IgD-negative memory B cell (primary cell): ENCODE results near the gene COL6A1. TPM values are rescaled to one million over a fixed set of nuclear protein-coding genes. Genes with fewer than 3 reads are reported as not detected.
"Not testable (repeated sequence)": the region's sequence is repeated elsewhere in the genome, so short reads cannot be mapped to it uniquely, and the experiment has no call there.

Experiments
- H3K27ac Mint-ChIP-seq, 3 donors: one replicate each; pipeline ENCODE4 v1.8.0; 2020 to 2022; ENCODE audit warnings: mild to moderate bottlenecking in 3 of 3, mixed read lengths in 3 of 3, moderate library complexity in 1 of 3
- H3K27me3 Mint-ChIP-seq: one replicate; pipeline ENCODE4 v1.8.0; 2021; ENCODE audit warnings: mixed read lengths
- H3K36me3 Mint-ChIP-seq: one replicate; pipeline ENCODE4 v1.8.0; 2020; ENCODE audit warnings: mild to moderate bottlenecking, mixed read lengths
- H3K4me1 Mint-ChIP-seq, 3 donors: one replicate each; pipeline ENCODE4 v1.8.0; 2020 to 2022; ENCODE audit warnings: mixed read lengths in 3 of 3, mild to moderate bottlenecking in 1 of 3
- H3K4me3 Mint-ChIP-seq, 4 donors: one replicate each; pipeline ENCODE4 v1.8.0; 2020 to 2022; ENCODE audit warnings: mild to moderate bottlenecking in 4 of 4, mixed read lengths in 4 of 4, moderate library complexity in 3 of 4
- H3K9me3 Mint-ChIP-seq, 3 donors: one replicate each; pipeline ENCODE4 v1.8.0; 2020 to 2021; ENCODE audit warnings: mixed read lengths in 3 of 3, mild to moderate bottlenecking in 1 of 3
- polyA plus RNA-seq: library from polyadenylated mRNA; unstranded; fragments of 300-500 nt; fragmentation: Illumina TruSeq; gene quantifications from one replicate; pipeline ENCODE4 v1.2.3, GENCODE V29; 2021

The COL6A1 gene
- polyA plus RNA-seq, 1 donor from 2014 or later = not detected

DNA sequence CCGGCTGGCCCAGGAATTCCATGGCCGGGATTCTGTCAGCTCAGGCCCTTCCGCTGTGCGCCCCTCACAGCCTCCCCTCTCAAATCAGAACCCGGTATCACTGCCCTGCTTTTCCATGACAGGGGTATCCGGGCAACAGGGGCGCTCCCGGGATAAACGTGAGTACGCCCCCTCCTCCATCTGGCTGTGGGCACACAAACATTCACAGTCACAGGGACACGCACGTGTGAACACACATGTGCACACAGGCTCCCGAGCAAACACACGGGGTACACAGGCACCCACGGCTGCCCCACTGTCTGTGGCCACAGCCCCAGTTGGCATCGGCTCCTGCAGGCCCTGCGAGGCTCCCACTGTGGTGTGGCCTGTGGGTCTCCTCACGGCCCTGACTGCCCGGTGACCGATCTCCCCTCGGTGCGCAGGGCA is 16.7 kb downstream of the COL6A1 start:
- Mint-ChIP-seq H3K4me3 (no peak overlapping the region), H3K27ac (no peak overlapping the region), H3K4me1 (no peaks in the 10 kb centered on the region), H3K27me3 (no peaks in the 10 kb centered on the region), H3K36me3 (no peaks in the 10 kb centered on the region), H3K9me3 (no peaks in the 10 kb centered on the region)

- no peaks in the 10 kb centered on the region for H3K9me3 Mint-ChIP-seq
- H3K4me1 Mint-ChIP-seq = no peaks in the 10 kb centered on the region
- H3K27me3 Mint-ChIP-seq = no peaks in the 10 kb centered on the region
- H3K27ac Mint-ChIP-seq = no peak overlapping the region
- no peak overlapping the region for H3K4me3 Mint-ChIP-seq
- H3K36me3 Mint-ChIP-seq = no peaks in the 10 kb centered on the region
Observed at GRCh38 chr21:45998871-45999580, 17.5 kb downstream of the COL6A1 start.

DNA sequence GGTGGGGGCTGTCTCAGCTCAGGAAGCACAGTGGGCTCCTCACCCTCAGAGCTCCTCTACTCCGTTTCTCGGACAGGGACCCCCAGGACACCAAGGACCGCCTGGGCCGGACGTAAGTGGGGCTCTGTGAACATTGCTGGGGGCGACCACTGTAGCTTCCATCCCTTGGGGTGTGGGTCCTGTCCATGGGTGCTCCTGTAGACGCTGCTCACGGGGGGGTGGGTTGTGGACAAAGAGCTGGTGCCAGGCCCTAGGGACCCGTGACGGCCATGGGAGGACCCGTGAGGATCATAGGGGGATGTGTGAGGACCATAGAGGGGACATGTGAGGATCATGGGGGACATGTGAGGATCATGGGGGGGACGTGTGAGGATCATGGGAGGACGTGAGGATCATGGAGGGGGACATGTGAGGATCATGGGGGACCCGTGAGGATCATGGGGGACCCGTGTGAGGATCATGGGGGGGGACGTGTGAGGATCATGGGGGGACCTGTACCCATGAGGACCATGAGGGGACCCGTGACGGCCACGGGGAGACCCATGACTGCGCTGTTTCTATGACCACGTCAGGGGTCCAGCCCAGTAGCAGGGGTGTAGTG is 18.1 kb downstream of the COL6A1 start:
- no peaks in the 10 kb centered on the region for H3K36me3 Mint-ChIP-seq

DNA sequence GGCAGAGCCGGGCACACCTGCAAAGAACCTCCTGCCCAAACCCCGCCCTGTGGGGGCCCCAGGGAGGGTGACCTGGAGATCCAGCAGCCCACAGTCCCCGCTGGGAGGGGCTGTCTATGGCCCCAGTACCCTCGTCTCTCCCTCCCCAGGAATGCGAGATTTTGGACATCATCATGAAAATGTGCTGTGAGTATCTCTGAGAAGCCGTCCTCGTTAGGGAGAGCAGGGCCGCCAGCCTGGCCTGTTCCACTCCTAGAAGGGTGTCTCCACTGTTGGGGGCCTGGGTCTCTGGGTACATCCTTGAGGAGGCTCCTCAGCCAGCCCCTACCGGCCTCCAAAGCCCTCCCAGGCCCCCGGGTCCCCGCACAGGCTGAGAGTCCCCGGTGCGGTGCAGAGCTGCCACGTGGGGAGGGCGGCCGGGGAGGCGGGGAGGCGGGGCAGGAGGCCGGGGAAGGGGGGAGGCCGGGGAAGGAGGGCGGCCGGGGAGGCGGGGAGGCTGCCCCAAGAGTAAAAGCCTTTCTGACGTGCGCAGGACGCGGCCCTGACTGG is 18.7 kb downstream of the COL6A1 start:
- H3K27me3 Mint-ChIP-seq = no peaks in the 10 kb centered on the region

More for the DNA sequence above, 18.1 kb downstream of the COL6A1 start:
- H3K27ac Mint-ChIP-seq = no peak overlapping the region
- peak overlapping the region in 1 of 4 donors; percentile 72 for H3K4me3 Mint-ChIP-seq
- H3K27me3 Mint-ChIP-seq = no peaks in the 10 kb centered on the region
- H3K4me1 Mint-ChIP-seq = no peaks in the 10 kb centered on the region
- no peaks in the 10 kb centered on the region for H3K9me3 Mint-ChIP-seq

GRCh38 chr21:46000731-46001641 is 19.4 kb downstream of the COL6A1 start:
- no peaks in the 10 kb centered on the region for H3K36me3 Mint-ChIP-seq
- no peaks in the 10 kb centered on the region for H3K9me3 Mint-ChIP-seq
- H3K27ac Mint-ChIP-seq = no peak overlapping the region
- no peaks in the 10 kb centered on the region for H3K27me3 Mint-ChIP-seq
- no peak overlapping the region for H3K4me3 Mint-ChIP-seq
- no peaks in the 10 kb centered on the region for H3K4me1 Mint-ChIP-seq

More for the DNA sequence above, 18.7 kb downstream of the COL6A1 start:
- Mint-ChIP-seq H3K9me3 (no peaks in the 10 kb centered on the region), H3K4me1 (no peaks in the 10 kb centered on the region), H3K27ac (no peak overlapping the region), H3K4me3 (no peak overlapping the region), H3K36me3 (no peaks in the 10 kb centered on the region)

GRCh38 chr21:46001821-46002681 is 20.5 kb downstream of the COL6A1 start:
- Mint-ChIP-seq H3K27ac (no peak overlapping the region), H3K4me1 (no peaks in the 10 kb centered on the region), H3K9me3 (no peaks in the 10 kb centered on the region), H3K4me3 (no peak overlapping the region), H3K36me3 (no peaks in the 10 kb centered on the region), H3K27me3 (no peaks in the 10 kb centered on the region)

DNA sequence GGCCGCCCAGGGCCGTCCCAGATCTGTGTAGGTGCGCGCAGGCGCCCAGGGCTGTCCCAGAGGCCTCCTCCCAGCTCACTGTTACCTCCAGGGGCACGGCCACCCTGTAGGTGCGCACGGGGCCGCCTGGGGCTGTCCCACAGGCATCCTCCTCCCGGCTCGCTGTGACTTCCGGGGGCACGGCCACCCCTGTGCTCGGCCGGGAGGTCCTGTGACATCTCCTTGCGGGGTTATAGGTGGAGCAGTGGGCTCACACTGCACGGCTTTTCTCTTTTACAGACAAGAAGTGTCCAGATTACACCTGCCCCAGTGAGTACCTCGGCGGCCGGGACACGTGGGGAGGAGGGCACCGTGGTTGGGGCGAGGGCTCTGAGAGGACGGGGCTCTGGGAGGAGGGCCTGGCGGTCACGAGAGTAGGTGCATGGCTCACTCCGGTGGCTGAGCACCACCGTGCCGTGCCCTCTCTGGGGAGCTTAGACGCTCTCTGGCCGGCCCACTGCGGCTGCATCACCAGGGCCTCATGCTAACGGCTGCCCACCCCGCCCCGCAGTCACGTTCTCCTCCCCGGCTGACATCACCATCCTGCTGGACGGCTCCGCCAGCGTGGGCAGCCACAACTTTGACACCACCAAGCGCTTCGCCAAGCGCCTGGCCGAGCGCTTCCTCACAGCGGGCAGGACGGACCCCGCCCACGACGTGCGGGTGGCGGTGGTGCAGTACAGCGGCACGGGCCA is 21.4 kb downstream of the COL6A1 start:
- Mint-ChIP-seq H3K36me3 (no peaks in the 10 kb centered on the region), H3K9me3 (peaks cover 0 to under 1% (median 0%) of the 10 kb centered on the region in 3 donors), H3K27me3 (no peaks in the 10 kb centered on the region), H3K4me1 (no peaks in the 10 kb centered on the region), H3K27ac (no peak overlapping the region), H3K4me3 (no peak overlapping the region)

- H3K27me3 Mint-ChIP-seq = no peaks in the 10 kb centered on the region
- peaks cover 0 to 3% (median 0%) of the 10 kb centered on the region in 3 donors for H3K9me3 Mint-ChIP-seq
- H3K36me3 Mint-ChIP-seq = no peaks in the 10 kb centered on the region
- no peak overlapping the region for H3K4me3 Mint-ChIP-seq
- no peaks in the 10 kb centered on the region for H3K4me1 Mint-ChIP-seq
- H3K27ac Mint-ChIP-seq = no peak overlapping the region
Observed at GRCh38 chr21:46003575-46004007, 22.0 kb downstream of the COL6A1 start.

DNA sequence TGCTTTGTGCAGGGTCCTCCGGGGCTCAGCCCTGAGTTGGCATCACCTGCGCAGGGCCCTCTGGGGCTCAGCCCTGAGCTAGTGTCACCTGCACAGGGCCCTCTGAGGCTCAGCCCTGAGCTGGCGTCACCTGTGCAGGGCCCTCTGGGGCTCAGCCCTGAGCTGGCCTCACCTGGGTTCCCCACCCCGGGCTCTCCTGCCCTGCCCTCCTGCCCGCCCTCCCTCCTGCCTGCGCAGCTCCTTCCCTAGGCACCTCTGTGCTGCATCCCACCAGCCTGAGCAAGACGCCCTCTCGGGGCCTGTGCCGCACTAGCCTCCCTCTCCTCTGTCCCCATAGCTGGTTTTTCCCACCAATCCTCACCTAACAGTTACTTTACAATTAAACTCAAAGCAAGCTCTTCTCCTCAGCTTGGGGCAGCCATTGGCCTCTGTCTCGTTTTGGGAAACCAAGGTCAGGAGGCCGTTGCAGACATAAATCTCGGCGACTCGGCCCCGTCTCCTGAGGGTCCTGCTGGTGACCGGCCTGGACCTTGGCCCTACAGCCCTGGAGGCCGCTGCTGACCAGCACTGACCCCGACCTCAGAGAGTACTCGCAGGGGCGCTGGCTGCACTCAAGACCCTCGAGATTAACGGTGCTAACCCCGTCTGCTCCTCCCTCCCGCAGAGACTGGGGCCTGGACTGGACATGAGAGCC is 22.7 kb downstream of the COL6A1 start:
- Mint-ChIP-seq H3K9me3 (peaks cover 0 to 3% (median 0%) of the 10 kb centered on the region in 3 donors), H3K36me3 (no peaks in the 10 kb centered on the region), H3K27ac (no peak overlapping the region), H3K4me1 (no peaks in the 10 kb centered on the region), H3K4me3 (no peak overlapping the region), H3K27me3 (no peaks in the 10 kb centered on the region)

DNA sequence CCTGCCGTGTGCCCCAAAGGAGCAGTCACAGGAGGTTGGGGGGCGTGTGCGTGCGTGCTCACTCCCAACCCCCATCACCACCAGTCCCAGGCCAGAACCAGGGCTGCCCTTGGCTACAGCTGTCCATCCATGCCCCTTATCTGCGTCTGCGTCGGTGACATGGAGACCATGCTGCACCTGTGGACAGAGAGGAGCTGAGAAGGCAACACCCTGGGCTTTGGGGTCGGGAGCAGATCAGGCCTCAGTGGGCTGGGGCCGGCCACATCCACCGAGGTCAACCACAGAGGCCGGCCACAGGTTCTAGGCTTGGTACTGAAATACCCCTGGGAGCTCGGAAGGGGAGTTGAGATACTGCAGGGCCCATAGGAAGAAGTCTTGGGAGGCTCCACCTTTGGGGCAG is 23.5 kb downstream of the COL6A1 start:
- Mint-ChIP-seq H3K9me3 (peaks cover 0 to 3% (median 2%) of the 10 kb centered on the region in 3 donors), H3K4me1 (no peaks in the 10 kb centered on the region), H3K4me3 (no peak overlapping the region), H3K36me3 (no peaks in the 10 kb centered on the region), H3K27ac (no peak overlapping the region), H3K27me3 (no peaks in the 10 kb centered on the region)

- H3K27ac Mint-ChIP-seq = no peak overlapping the region
- H3K4me1 Mint-ChIP-seq = no peaks in the 10 kb centered on the region
- no peaks in the 10 kb centered on the region for H3K36me3 Mint-ChIP-seq
- H3K9me3 Mint-ChIP-seq = peaks cover 0 to 3% (median 2%) of the 10 kb centered on the region in 3 donors
- no peak overlapping the region for H3K4me3 Mint-ChIP-seq
- H3K27me3 Mint-ChIP-seq = no peaks in the 10 kb centered on the region
Observed at GRCh38 chr21:46005481-46005881, 23.9 kb downstream of the COL6A1 start.

GRCh38 chr21:46005894-46006546 is 24.4 kb downstream of the COL6A1 start:
- not testable (repeated sequence) for H3K27ac Mint-ChIP-seq, H3K27me3 Mint-ChIP-seq, H3K9me3 Mint-ChIP-seq, H3K4me1 Mint-ChIP-seq, H3K36me3 Mint-ChIP-seq, H3K4me3 Mint-ChIP-seq
